Upper lobe of right lung (tissue), 1 donor: Measurements from ENCODE around the gene DUSP16. TPM values are rescaled to one million over a fixed set of nuclear protein-coding genes. Genes with fewer than 3 reads are reported as not detected.

Experiments
- ATAC-seq: fragments of 200-7000 bp; cut with Tn5 transposase; one replicate; pipeline ENCODE4 v1.9.1; 2020; ENCODE audit warnings: mild to moderate bottlenecking, moderate library complexity
- DNase-seq: peaks from one replicate; pipeline ENCODE4 v3.0.0-alpha.2; 2020
- H3K27ac ChIP-seq: fragments of 200-600 bp; one replicate; pipeline ENCODE4 v1.8.0; 2022
- H3K27me3 ChIP-seq: fragments of 200-600 bp; one replicate; pipeline ENCODE4 v1.8.0; 2022; ENCODE audit warnings: mild to moderate bottlenecking
- H3K36me3 ChIP-seq: fragments of 200-600 bp; one replicate; pipeline ENCODE4 v1.8.0; 2022
- H3K4me1 ChIP-seq: fragments of 200-600 bp; one replicate; pipeline ENCODE4 v1.8.0; 2022
- H3K4me3 ChIP-seq: fragments of 200-600 bp; one replicate; pipeline ENCODE4 v1.8.0; 2022; ENCODE audit warnings: mild to moderate bottlenecking
- H3K9me3 ChIP-seq: fragments of 200-600 bp; one replicate; pipeline ENCODE4 v1.8.0; 2022
- intact Hi-C: fragments of 100-400 bp; cut with DNase I; formaldehyde crosslinking; loops from one replicate; pipeline ENCODE4 v1.11.0; 2022
- total RNA-seq: library from RNA; stranded (reverse); fragmentation: NEBNext Ultra II Directional; extraction: Animal tissue kit (Norgen Biotek cat#: 25700); gene quantifications from one replicate; pipeline ENCODE4 v1.2.1, GENCODE V29; 2021
- TF ChIP-seq, protein P1 (sequence below): fragments of 200-600 bp; IDR thresholded peaks from one replicate; pipeline ENCODE4 v1.8.0; 2022; ENCODE audit warnings: antibody characterized with exemption
- donor health status: DM: no; HTN: yes; CAD: no; lungs with severe emphysema.

The DUSP16 gene
- total RNA-seq, 1 donor from 2014 or later, result 50.6 TPM

DNA sequence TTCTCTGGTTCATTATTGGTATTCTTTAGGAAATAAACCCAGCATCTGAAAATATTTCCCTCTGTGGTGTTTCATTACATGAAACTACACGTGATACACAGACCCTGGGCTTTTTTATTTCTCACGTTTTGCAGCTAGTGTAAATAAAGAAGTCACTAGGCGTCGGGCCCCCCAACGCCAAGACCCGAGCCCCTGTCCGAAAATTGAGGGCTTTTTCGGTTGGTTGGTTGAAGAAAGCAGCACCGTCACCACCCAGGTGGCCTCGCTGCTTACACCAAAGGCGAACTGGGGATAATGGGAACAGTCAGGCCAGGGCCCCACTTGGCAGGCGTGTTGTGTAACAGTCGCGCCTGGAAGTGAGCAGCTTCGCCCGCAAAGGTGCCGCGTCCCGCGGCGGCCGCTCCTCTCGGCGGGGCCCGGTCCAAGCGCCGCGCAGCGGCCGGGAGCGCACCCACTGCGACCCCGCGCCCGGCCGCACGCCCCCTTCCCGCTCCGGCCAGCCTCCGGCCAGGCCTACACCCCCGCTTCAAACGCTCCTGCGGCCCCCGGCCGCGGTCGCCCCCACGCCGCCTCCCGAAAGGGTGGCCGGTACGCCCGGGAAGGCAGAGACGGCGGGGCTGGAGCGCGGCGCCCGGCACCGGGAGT is 1.2 kb downstream of the DUSP16 start:
- peak overlapping the region; percentile 79 for H3K4me3 ChIP-seq
- ATAC-seq, result peak; percentile 45
- peaks cover 10% of the 10 kb centered on the region for H3K4me1 ChIP-seq
- H3K27ac ChIP-seq, result peak overlapping the region; percentile 99
- H3K9me3 ChIP-seq, result no peaks in the 10 kb centered on the region
- TF ChIP-seq, protein P1, sequence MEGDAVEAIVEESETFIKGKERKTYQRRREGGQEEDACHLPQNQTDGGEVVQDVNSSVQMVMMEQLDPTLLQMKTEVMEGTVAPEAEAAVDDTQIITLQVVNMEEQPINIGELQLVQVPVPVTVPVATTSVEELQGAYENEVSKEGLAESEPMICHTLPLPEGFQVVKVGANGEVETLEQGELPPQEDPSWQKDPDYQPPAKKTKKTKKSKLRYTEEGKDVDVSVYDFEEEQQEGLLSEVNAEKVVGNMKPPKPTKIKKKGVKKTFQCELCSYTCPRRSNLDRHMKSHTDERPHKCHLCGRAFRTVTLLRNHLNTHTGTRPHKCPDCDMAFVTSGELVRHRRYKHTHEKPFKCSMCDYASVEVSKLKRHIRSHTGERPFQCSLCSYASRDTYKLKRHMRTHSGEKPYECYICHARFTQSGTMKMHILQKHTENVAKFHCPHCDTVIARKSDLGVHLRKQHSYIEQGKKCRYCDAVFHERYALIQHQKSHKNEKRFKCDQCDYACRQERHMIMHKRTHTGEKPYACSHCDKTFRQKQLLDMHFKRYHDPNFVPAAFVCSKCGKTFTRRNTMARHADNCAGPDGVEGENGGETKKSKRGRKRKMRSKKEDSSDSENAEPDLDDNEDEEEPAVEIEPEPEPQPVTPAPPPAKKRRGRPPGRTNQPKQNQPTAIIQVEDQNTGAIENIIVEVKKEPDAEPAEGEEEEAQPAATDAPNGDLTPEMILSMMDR, result no peak
- intact Hi-C loops, result no loop called here
- no peaks in the 10 kb centered on the region for H3K36me3 ChIP-seq
- DNase-seq, result peak; percentile 84
- no peaks in the 10 kb centered on the region for H3K27me3 ChIP-seq

GRCh38 chr12:12560587-12561370 is 1.9 kb downstream of the DUSP16 start:
- ATAC-seq (peak; percentile 64), DNase-seq (no peak)
- no peaks in the 10 kb centered on the region for H3K9me3 ChIP-seq
- H3K36me3 ChIP-seq, result no peaks in the 10 kb centered on the region
- H3K27me3 ChIP-seq, result no peaks in the 10 kb centered on the region
- intact Hi-C loops, result no loop called here
- H3K27ac ChIP-seq, result peak overlapping the region; percentile 99
- peak overlapping the region; percentile 79 for H3K4me3 ChIP-seq
- TF ChIP-seq, protein P1, result peak; percentile 10
- H3K4me1 ChIP-seq, result peaks cover 10% of the 10 kb centered on the region

- peak overlapping the region; percentile 79 for H3K4me3 ChIP-seq
- no peaks in the 10 kb centered on the region for H3K36me3 ChIP-seq
- H3K4me1 ChIP-seq, result peaks cover 10% of the 10 kb centered on the region
- DNase-seq (no peak), ATAC-seq (no peak)
- intact Hi-C loops, result no loop called here
- peak overlapping the region; percentile 99 for H3K27ac ChIP-seq
- TF ChIP-seq, protein P1, result no peak
- no peaks in the 10 kb centered on the region for H3K9me3 ChIP-seq
- no peaks in the 10 kb centered on the region for H3K27me3 ChIP-seq
Measured at GRCh38 chr12:12559719-12560296, 2.9 kb downstream of the DUSP16 start.

DNA sequence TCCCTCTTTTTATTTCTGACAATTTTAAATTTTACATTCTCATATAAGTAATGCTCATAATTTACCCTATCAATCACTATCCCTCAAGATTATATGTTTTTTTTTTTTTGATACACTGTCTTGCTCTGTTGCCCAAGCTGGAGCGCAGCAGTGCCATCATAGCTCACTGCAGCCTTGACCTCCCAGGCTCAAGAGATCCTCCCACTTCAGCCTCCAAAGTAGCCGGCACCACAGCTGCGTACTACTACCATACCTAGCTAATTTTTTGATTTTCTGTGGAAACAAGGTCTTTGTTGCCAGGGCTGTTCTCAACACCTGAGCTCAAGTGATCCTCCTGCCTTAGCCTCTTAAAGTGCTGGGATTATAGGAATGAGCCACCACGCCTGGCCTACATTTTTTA is 4.4 kb downstream of the DUSP16 start:
- Histone ChIP-seq H3K4me1 (peaks cover 4% of the 10 kb centered on the region), H3K27ac (no peak overlapping the region), H3K9me3 (no peaks in the 10 kb centered on the region), H3K4me3 (peak overlapping the region; percentile 79), H3K27me3 (no peaks in the 10 kb centered on the region), H3K36me3 (no peaks in the 10 kb centered on the region)
- TF ChIP-seq, protein P1, result no peak
- DNase-seq (no peak), ATAC-seq (no peak)
- intact Hi-C loops, result no loop called here

GRCh38 chr12:12557733-12558132 is 4.9 kb downstream of the DUSP16 start:
- intact Hi-C loops, result no loop called here
- Histone ChIP-seq H3K4me3 (no peak overlapping the region), H3K4me1 (no peaks in the 10 kb centered on the region), H3K27me3 (no peaks in the 10 kb centered on the region), H3K27ac (no peak overlapping the region), H3K36me3 (no peaks in the 10 kb centered on the region), H3K9me3 (no peaks in the 10 kb centered on the region)
- TF ChIP-seq, protein P1, result no peak
- ATAC-seq (no peak), DNase-seq (no peak)
